Measurements from ENCODE around the gene GP5.

- no peak for TF ChIP-seq POLR2A (IDR thresholded peaks at IDR 0.05)
- TF ChIP-seq, protein P1, sequence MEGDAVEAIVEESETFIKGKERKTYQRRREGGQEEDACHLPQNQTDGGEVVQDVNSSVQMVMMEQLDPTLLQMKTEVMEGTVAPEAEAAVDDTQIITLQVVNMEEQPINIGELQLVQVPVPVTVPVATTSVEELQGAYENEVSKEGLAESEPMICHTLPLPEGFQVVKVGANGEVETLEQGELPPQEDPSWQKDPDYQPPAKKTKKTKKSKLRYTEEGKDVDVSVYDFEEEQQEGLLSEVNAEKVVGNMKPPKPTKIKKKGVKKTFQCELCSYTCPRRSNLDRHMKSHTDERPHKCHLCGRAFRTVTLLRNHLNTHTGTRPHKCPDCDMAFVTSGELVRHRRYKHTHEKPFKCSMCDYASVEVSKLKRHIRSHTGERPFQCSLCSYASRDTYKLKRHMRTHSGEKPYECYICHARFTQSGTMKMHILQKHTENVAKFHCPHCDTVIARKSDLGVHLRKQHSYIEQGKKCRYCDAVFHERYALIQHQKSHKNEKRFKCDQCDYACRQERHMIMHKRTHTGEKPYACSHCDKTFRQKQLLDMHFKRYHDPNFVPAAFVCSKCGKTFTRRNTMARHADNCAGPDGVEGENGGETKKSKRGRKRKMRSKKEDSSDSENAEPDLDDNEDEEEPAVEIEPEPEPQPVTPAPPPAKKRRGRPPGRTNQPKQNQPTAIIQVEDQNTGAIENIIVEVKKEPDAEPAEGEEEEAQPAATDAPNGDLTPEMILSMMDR (IDR thresholded peaks at IDR 0.05): no peak
These were observed 2.3 kb upstream of the GP5 start for GRCh38 chr3:194401346-194401745.
